G401.6 (cell line): Measurements from ENCODE around the gene OR1N1.
"Not testable (repeated sequence)": the region's sequence is repeated elsewhere in the genome, so short reads cannot be mapped to it uniquely, and the experiment has no call there.

Experiments
- FAIRE-seq: peaks from 2 replicates; lab custom pipeline; 2012; peaks lifted over from hg19 to GRCh38; lab: Jason Lieb, UNC

OR1N1 gene

GRCh38 chr9:122527193-122527592 lies at the start of gene OR1N1:
OR1N1 (minus strand) TSS chr9:122527293; CDS start chr9:122527293, 0 bp downstream.
- FAIRE-seq: no peak

- FAIRE-seq: no peak
These were observed 45.4 kb upstream of the OR1N1 start for GRCh38 chr9:122572456-122572855.

- no peak for FAIRE-seq
These were observed 40.8 kb upstream of the OR1N1 start for GRCh38 chr9:122567901-122568300.

GRCh38 chr9:122562134-122562760 lies 35.2 kb upstream of the OR1N1 start:
- FAIRE-seq: no peak

GRCh38 chr9:122561446-122561845 lies 34.4 kb upstream of the OR1N1 start:
- no peak for FAIRE-seq

GRCh38 chr9:122552812-122553211 lies 25.7 kb upstream of the OR1N1 start, which contains the start of gene OR1N2:
OR1N2 (plus strand) TSS chr9:122553112; CDS start chr9:122553212, 100 bp downstream.
- no peak for FAIRE-seq

GRCh38 chr9:122551371-122551770 lies 24.3 kb upstream of the OR1N1 start:
- FAIRE-seq: no peak

GRCh38 chr9:122546196-122546595 lies 19.1 kb upstream of the OR1N1 start:
- FAIRE-seq: no peak

- no peak for FAIRE-seq
These were observed 11.7 kb upstream of the OR1N1 start for GRCh38 chr9:122538757-122539156.

- not testable (repeated sequence) for FAIRE-seq
These were observed 10.0 kb upstream of the OR1N1 start for GRCh38 chr9:122537066-122537465.

- FAIRE-seq: no peak
These were observed 9.0 kb upstream of the OR1N1 start for GRCh38 chr9:122536134-122536533.

GRCh38 chr9:122531157-122531556 lies 4.1 kb upstream of the OR1N1 start:
- FAIRE-seq: not testable (repeated sequence)

GRCh38 chr9:122526602-122527001 lies 491 bp downstream of the OR1N1 start:
- no peak for FAIRE-seq

- FAIRE-seq: no peak
These were observed 7.7 kb downstream of the OR1N1 start for GRCh38 chr9:122519376-122519775.

GRCh38 chr9:122518841-122519240 lies 8.3 kb downstream of the OR1N1 start, which contains the start of gene OR1J4:
OR1J4 (plus strand) TSS chr9:122519141; CDS start chr9:122519141, 0 bp downstream.
- no peak for FAIRE-seq

GRCh38 chr9:122518226-122518625 lies 8.9 kb downstream of the OR1N1 start:
- FAIRE-seq: no peak

- no peak for FAIRE-seq
These were observed 16.6 kb downstream of the OR1N1 start, which contains the start of gene OR1J2 for GRCh38 chr9:122510502-122510901. OR1J2 (plus strand) TSS chr9:122510802; CDS start chr9:122510802, 0 bp downstream.

GRCh38 chr9:122506964-122507363 lies 20.1 kb downstream of the OR1N1 start:
- FAIRE-seq: no peak

GRCh38 chr9:122498883-122499288 lies 28.2 kb downstream of the OR1N1 start:
- no peak for FAIRE-seq

GRCh38 chr9:122479062-122479461 lies 48.0 kb downstream of the OR1N1 start:
- no peak for FAIRE-seq

GRCh38 chr9:122477826-122478225 lies 49.3 kb downstream of the OR1N1 start, which contains the start of gene OR1J1:
OR1J1 (minus strand) TSS chr9:122477926; CDS start chr9:122477926, 0 bp downstream.
- FAIRE-seq: no peak

- no peak for FAIRE-seq
These were observed 49.7 kb downstream of the OR1N1 start for GRCh38 chr9:122477346-122477745.
